HG02885 (cell line): ENCODE measurements around the gene ULK1.
"Not testable (repeated sequence)": the region's sequence is repeated elsewhere in the genome, so short reads cannot be mapped to it uniquely, and the experiment has no call there.

Source experiments
- ATAC-seq: cut with Tn5 transposase; IDR thresholded peaks from one replicate; pipeline ENCODE4 v1.9.1; 2021; ENCODE audit warnings: mild to moderate bottlenecking; ENCODE audit not compliant: unreplicated experiment, poor library complexity

ULK1 gene

GRCh38 chr12:131960590-131961325, 66.3 kb downstream of the ULK1 start:
- ATAC-seq = not testable (repeated sequence)

- ATAC-seq = not testable (repeated sequence)
These were observed 66.9 kb downstream of the ULK1 start for GRCh38 chr12:131961328-131961727.

- no peak for ATAC-seq
These were observed 67.6 kb downstream of the ULK1 start for GRCh38 chr12:131962069-131962468.

DNA sequence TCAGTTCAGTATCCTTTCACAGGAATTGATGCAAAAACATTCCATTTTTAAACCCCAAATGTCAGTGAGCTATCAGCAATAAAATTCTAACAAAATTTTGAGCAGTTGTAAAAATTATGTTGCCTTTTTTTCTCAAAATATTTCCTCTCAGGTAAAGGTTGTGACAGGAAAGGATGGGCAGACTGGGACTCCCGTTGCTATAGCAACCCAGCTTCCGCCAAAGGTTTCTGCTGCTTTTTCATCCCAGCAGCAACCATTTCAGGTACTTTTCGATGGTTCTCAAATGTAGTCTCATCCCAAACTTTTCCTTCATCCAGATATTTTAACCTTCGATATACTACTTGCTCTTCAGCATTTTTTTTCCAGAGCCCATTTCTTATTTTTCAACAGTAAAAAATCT, 69.0 kb downstream of the ULK1 start:
- ATAC-seq = no peak

DNA sequence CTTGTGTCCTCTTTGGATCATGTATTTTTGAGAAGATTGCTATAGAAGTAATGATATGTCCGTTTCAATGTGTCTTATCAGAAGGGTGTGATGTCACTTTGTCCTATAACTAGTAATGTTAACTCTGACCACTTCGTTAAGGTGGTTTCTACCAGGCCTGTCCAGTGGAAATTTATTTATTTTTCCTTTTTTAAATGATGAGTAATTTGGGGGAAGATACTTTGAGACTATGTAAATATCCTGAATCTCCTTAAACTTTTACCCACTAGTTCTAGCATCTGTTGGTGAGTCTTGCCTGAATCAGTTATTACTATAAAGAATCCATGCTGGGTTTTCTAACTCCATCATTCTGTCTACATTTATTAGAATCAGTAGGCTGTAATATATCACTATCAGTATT, 70.7 kb downstream of the ULK1 start:
- ATAC-seq = no peak

GRCh38 chr12:131971226-131971625, 76.8 kb downstream of the ULK1 start:
- ATAC-seq = no peak
